COLO829 (cell line): Measurements from ENCODE around the gene FOXJ2.
"Not testable (repeated sequence)": the region's sequence is repeated elsewhere in the genome, so short reads cannot be mapped to it uniquely, and the experiment has no call there.

Experiments
- DNase-seq: peaks from one replicate; pipeline ENCODE4 v3.0.0; 2012; ENCODE audit warnings: low spot score

Gene FOXJ2

GRCh38 chr12:8032242-8033152 lies at the start of gene FOXJ2:
FOXJ2 (plus strand) TSS chr12:8032716; CDS start chr12:8039833, 7,117 bp downstream.
- DNase-seq: peak; percentile 57

DNA sequence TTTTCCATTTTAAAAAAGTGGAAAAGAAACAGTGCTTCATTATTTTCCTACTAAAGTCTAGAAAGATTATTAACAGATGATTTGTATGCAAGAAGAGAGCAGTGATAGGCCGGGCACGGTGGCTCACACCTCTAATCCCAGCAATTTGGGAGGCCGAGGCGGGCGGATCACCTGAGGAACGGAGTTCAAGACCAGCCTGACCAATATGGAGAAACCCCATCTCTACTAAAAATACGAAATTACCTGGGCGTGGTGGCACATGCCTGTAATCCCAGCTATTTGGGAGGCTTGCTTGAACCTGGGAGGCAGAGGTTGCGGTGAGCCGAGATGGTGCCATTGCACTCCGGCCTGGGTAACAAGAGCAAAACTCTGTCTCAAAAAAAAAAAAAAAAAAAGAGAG lies 49.5 kb upstream of the FOXJ2 start:
- DNase-seq: not testable (repeated sequence)

DNA sequence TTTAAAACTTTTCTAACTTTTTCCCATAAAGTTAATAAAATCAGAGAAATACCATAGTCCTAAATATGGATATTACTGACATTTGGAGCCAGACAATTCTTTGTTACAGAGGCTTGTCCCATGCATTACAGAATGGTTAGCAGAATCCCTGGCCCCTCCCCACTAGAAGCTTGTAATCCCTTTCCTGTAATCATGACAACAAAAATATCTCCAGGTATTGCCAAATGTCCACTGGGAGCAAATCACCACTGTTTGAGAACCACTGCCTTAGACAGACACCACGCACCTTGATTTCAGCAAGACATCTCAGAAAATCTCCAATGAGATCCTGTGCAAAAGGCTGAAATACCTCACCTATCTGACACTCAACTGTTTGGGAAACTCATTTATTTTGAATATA lies 49.1 kb upstream of the FOXJ2 start:
- DNase-seq: not testable (repeated sequence)

DNA sequence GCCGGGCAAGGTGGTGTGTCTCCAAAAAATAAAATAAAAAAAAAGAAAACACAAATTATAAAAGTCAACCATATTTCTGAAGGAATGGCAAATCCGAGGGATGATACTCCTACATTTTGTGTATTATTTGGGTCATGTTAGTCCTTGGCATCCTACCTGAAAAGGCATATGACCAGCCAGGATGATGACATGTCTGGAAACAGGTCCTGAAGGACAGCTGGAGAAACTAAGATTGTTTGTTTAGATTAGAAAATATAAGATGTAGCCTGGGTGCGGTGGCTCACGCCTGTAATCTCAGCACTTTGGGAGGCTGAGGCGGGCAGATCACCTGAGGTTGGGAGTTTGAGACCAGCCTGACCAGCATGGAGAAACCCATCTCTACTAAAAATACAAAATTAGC lies 47.6 kb upstream of the FOXJ2 start:
- no peak for DNase-seq

DNA sequence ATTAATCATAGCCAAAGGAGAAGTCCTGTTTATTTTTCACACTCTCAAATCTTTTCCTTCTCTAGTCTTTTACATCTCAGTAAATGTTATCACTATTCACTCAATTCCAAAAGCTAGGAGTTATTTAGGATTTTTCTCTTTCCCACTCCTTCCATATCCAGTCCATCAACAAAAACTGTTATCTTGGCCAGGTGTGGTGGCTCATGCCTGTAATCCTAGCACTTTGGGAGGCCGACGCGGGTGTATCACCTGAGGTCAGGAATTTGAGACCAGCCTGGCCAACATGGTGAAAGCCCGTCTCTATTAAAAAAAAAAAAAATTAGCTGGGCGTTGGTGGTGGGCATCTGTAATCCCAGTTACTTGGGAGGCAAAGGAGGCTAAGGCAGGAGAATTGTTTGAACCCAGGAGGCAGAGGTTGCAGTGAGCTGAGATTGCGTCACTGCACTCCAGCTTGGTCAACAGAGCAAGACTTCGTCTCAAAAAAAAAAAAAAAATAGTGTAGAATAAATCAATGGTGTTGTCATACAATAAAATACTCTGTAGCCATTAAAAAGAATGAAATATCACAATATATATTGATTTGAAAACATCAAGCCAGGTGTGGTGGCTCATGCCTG lies 46.6 kb upstream of the FOXJ2 start:
- DNase-seq: no peak

DNA sequence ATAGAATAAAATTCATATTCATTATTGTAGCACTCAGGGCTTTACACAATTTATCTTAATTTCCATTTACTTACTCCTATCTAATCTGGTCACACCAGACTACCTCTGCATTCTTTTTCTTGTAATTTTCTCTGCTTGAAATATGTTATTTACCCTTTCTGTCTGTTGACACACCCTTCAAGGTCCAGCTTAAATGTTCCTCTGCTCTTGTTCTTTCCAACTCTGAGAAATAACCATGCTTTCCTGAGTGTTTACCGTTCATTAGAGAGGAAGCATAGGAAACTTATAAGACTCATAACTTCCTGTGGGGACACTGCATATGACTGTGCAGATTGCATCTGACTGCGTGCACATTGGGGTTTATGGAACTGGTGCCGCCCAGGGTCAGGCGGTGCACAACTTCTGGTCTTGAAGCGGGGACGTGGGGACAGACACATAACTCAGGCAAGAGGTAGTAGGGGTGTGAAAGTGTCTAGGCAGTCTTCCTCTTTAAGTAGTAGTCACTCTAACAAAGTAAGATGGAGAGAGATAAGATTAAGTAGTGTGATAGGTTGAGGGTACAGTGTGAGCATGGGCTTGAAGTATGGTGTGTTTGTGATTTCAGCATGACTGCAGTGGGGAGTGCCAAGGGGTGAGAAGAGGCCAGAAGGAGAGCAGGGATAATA lies 42.6 kb upstream of the FOXJ2 start:
- DNase-seq: no peak

DNA sequence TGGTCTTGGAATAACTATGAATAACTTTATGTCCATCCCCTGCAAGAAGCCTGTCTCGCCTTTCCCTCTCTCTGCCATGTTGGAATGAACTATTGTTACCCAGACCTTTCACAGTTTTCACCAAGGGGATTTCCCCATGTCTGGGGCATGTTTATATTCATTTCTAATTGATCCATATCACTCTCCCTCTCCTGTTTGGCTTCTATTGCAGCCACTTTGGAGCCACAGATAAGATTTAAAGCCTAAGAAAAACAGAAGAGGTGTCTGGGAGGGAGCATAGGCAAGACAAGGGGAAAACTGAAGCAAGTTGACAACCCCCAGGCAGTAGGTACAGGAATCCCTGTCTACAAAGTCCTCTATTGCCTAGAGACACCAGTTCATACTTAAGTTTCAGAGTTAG lies 41.0 kb upstream of the FOXJ2 start:
- DNase-seq: no peak

DNA sequence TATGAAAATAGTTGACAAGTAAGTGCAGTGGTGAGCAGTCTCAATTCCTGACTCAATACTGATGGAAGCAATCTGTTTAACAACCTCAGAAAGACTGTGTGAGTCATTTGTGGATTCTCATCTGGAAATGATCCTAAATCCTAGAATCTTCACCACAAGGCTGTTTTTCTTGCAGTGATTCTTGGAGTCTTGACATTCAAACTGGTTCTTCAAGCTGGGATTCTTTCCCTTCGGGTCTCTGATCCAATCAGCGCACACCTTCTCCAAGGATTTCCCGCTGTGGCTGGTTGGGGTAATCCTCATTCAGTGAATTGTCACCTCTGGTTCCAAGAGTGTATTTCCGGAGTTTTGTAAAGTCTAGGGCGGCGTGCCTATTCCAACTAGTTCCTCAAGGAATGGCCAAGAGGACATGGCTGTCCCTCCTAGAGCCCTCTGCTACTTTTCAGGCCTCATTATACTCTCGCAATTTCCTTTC lies 37.7 kb upstream of the FOXJ2 start:
- peak; percentile 20 for DNase-seq

GRCh38 chr12:7995266-7995963 lies 37.1 kb upstream of the FOXJ2 start:
- peak; percentile 66 for DNase-seq

DNA sequence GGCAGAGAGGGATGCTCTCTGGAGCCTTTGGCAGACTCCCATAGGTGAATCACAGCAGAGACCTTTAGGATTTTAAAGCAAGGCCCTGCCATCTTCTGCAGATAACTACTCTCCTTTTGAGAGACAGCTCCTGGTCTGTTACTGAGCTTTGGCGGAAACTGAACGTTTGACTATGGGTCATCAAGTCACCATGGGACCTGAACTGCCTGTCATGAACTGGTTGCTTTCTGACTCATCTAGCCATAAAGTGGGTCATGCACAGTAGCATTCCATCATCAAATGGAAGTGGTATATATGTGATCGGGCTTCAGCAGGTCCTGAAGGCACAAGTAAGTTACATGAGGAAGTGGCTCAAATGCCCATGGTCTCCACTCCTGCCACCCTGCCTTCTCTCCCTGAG lies 31.7 kb upstream of the FOXJ2 start:
- DNase-seq: not testable (repeated sequence)

GRCh38 chr12:8001496-8001895 lies 31.0 kb upstream of the FOXJ2 start:
- DNase-seq: not testable (repeated sequence)

GRCh38 chr12:8004897-8005296 lies 27.6 kb upstream of the FOXJ2 start:
- not testable (repeated sequence) for DNase-seq

DNA sequence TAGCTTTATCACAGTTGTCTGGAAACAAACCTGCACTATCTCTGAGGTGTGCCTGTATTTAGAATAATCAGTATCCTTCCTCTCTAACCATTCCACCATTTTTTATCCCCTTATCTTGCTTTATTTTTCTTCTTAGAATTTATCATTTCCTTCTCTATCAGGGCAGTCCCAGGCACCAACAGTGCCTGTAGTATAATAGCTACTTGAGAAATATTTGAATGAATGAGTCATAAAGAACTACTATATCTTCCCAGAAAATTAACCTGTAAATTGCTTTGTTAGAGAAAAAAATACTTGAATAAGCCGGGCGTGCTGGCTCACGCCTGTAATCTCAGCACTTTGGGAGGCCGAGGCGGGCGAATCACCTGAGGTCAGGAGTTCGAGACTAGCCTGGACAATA lies 21.2 kb upstream of the FOXJ2 start:
- peak; percentile 40 for DNase-seq

- no peak for DNase-seq
These were observed 19.7 kb upstream of the FOXJ2 start for GRCh38 chr12:8012651-8013309.

- no peak for DNase-seq
These were observed 17.7 kb upstream of the FOXJ2 start for GRCh38 chr12:8014836-8015235.

DNA sequence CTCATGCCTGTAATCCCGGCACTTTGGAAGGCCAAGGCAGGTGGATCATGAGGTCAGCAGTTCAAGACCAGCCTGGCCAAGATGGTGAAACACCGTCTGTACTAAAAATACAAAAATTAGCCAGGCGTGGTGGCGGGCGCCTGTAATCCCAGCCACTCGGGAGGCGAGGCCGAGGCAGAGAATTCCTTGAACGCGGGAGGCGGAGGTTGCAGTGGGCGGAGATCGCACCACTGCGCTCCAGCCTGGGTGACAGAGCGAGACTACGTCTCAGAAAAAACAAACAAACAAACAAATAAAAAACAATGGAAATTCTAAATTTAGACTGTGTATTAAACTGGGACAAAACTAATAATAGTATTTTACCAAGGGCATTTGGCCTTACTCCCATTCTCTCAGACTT lies 14.3 kb upstream of the FOXJ2 start:
- DNase-seq: not testable (repeated sequence)

DNA sequence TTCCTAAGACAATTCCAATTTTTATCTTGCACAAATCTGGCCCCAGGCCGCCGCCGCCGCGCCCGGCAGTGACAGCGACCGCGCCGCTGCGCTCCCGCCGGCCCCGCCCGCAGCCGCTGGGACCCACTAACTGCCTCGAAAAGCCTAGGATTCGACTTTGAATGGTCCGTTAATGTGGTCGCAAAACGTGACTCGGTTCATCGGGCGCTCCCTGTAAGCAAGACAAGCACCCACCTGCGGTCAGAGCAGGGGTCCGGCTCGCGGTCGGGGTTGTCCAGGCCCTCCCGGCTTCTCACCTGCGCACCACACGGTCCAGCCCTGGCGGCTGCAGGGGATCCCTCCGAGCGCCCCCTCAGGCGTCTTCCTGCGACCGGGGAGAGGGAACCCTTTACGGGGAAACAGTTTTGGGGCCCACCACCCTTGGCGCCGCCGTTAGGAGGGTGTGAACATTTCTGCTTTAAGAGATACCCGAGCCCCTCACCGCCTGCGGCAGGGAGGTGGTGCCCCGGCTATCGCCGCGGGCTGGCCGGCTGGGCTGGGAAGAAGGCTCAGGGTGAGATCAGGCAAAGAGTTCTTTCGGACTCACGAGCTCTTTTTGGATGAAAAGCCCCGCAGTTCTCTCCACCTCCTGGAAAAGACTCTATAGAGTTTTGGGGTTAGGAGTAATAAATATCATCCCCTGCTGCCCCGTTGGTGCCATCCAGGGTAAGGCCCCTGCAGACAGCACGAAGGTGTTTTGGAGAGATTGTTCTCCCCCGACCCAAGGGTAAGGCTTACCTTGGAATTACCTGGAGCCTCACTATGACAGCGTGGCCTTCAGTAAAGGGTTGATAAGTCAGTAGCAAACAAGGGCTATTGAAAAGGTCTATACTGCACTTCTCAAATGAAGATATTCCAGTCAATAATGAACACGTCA lies 13.6 kb upstream of the FOXJ2 start:
- no peak for DNase-seq

GRCh38 chr12:8026291-8026900 lies 6.1 kb upstream of the FOXJ2 start:
- peak; percentile 99 for DNase-seq

DNA sequence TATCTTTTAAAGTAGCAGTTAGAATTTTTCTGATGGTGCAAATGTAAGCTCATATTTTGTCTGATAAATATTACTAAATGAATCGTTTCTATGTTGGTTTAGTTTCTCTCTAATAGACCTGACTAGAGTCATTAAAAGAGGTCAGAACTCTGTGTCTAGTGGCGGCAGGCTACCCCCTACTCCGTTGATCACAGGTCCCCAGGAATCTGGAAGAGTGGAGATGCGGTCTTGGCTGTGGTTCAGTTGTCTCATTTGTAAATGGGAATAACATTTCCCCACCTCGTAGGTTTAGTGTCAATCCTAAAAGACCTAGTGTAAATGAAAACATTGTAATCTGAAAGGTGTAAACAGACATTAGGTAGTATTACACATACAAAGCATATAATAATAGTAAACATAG lies 4.7 kb upstream of the FOXJ2 start:
- no peak for DNase-seq

DNA sequence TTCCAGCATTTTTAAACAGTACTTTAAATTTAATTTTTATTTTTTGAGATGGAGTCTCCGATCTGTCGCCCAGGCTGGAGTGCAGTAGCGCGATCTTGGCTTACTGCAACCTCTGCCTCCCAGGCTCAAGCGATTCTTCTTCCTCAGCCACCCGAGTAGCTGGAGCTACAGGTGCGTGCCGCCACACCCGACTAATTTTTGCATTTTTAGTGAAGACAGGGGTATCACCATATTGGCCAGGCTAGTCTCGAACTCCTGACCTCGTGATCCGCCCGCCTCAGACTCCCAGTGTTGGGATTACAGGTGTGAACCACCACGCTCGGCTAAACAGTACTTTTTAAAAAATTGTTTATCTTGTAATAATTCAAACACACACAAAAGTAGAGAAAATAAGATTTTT lies 4.2 kb upstream of the FOXJ2 start:
- DNase-seq: no peak
